HEK293 (cell line): ENCODE data around the gene CST7.
A peak's percentile ranks its signal among the peaks of the same experiment; 100 is the strongest.

Source experiments
- CTCF ChIA-PET: fragments of 350-600 bp; formaldehyde crosslinking; extraction: SDS; loops from one replicate; lab custom pipeline; 2021; ENCODE audit warnings: antibody characterized with exemption; lab: Yijun Ruan, JAX
- POLR2A ChIA-PET: fragments of 300-600 bp; formaldehyde crosslinking; extraction: SDS; loops from one replicate; lab custom pipeline; 2020; ENCODE audit warnings: antibody characterized with exemption, inconsistent platforms; lab: Yijun Ruan, JAX
- H3K27ac ChIP-seq: fragments of 200-500 bp; sonication (Bioruptor generic); 2 replicates; pipeline ENCODE4 v1.5.1; 2014; ENCODE audit warnings: low read depth, low read length, control low read depth, inconsistent platforms; ENCODE audit errors: extremely low read depth
- H3K36me3 ChIP-seq, 2 experiments: fragments of 200-500 bp in 1 of 2; sonication (Bioruptor generic) in 1 of 2; 1 replicate in 1 of 2; 2 replicates in 1 of 2; pipeline ENCODE4 v1.5.1; 2014 to 2017; ENCODE audit warnings: inconsistent platforms in 2 of 2, low read length in 2 of 2; ENCODE audit not compliant: control insufficient read depth in 2 of 2, insufficient read depth in 1 of 2
- H3K4me1 ChIP-seq: fragments of 200-500 bp; sonication (Bioruptor generic); 2 replicates; pipeline ENCODE4 v1.5.1; 2014; ENCODE audit warnings: mild to moderate bottlenecking, low read length, inconsistent platforms; ENCODE audit not compliant: control insufficient read depth, insufficient read depth
- H3K4me3 ChIP-seq: 2 replicates; pipeline ENCODE4 v1.5.1; 2011; ENCODE audit warnings: low read depth, mild to moderate bottlenecking, control low read depth, low read length, moderate library complexity
- H3K9me3 ChIP-seq: fragments of 200-500 bp; sonication (Bioruptor generic); 2 replicates; pipeline ENCODE4 v1.5.1; 2014; ENCODE audit warnings: low read depth, low read length, inconsistent platforms; ENCODE audit not compliant: control insufficient read depth, insufficient read depth
- GLIS1 ChIP-seq: fragments of 450-650 bp; formaldehyde crosslinking; IDR thresholded peaks from 2 replicates; pipeline ENCODE4 v1.5.1; 2016; ENCODE audit warnings: missing biosample characterization, missing genetic modification characterization
- KLF17 ChIP-seq: fragments of 450-650 bp; formaldehyde crosslinking; IDR thresholded peaks from 2 replicates; pipeline ENCODE4 v1.5.1; 2016; ENCODE audit warnings: missing biosample characterization, missing genetic modification characterization
- MEIS1 ChIP-seq: sonication (generic); formaldehyde crosslinking; IDR thresholded peaks from 2 replicates; pipeline ENCODE4 v1.8.1; 2022; ENCODE audit warnings: missing genetic modification reagents, mild to moderate bottlenecking, borderline replicate concordance
- MYNN ChIP-seq: fragments of 450-650 bp; formaldehyde crosslinking; IDR thresholded peaks from 2 replicates; pipeline ENCODE4 v1.5.1; 2016; ENCODE audit warnings: missing biosample characterization, missing genetic modification characterization, borderline replicate concordance
- PRDM10 ChIP-seq: fragments of 450-650 bp; formaldehyde crosslinking; IDR thresholded peaks from 2 replicates; pipeline ENCODE4 v1.5.1; 2016; ENCODE audit warnings: missing biosample characterization, missing genetic modification characterization
- SP7 ChIP-seq: fragments of 450-650 bp; formaldehyde crosslinking; IDR thresholded peaks from 2 replicates; pipeline ENCODE4 v1.5.1; 2016; ENCODE audit warnings: missing biosample characterization, missing genetic modification characterization
- TSHZ1 ChIP-seq: fragments of 450-650 bp; formaldehyde crosslinking; IDR thresholded peaks from 2 replicates; pipeline ENCODE4 v1.5.1; 2016; ENCODE audit warnings: missing biosample characterization, missing genetic modification characterization, borderline replicate concordance
- ZBTB7A ChIP-seq: fragments of 450-650 bp; formaldehyde crosslinking; IDR thresholded peaks from 2 replicates; pipeline ENCODE4 v1.5.1; 2016; ENCODE audit warnings: low read depth, missing biosample characterization, missing genetic modification characterization
- ZFP41 ChIP-seq: fragments of 450-650 bp; formaldehyde crosslinking; IDR thresholded peaks from 2 replicates; pipeline ENCODE4 v1.5.1; 2016; ENCODE audit warnings: missing biosample characterization, missing genetic modification characterization, borderline replicate concordance
- ZIC2 ChIP-seq: fragments of 450-650 bp; formaldehyde crosslinking; IDR thresholded peaks from 2 replicates; pipeline ENCODE4 v1.5.1; 2016; ENCODE audit warnings: missing biosample characterization, missing genetic modification characterization
- ZNF10 ChIP-seq: fragments of 450-650 bp; formaldehyde crosslinking; IDR thresholded peaks from 2 replicates; pipeline ENCODE4 v1.5.1; 2017; ENCODE audit warnings: missing biosample characterization, missing genetic modification characterization
- ZNF362 ChIP-seq: fragments of 450-650 bp; formaldehyde crosslinking; IDR thresholded peaks from 2 replicates; pipeline ENCODE4 v1.5.1; 2016; ENCODE audit warnings: missing biosample characterization, missing genetic modification characterization
- ZNF394 ChIP-seq: fragments of 450-650 bp; formaldehyde crosslinking; IDR thresholded peaks from 2 replicates; pipeline ENCODE4 v1.5.1; 2016; ENCODE audit warnings: missing biosample characterization, missing genetic modification characterization, mild to moderate bottlenecking, moderate library complexity, borderline replicate concordance
- ZNF600 ChIP-seq: fragments of 450-650 bp; formaldehyde crosslinking; IDR thresholded peaks from 2 replicates; pipeline ENCODE4 v1.5.1; 2016; ENCODE audit warnings: missing biosample characterization, missing genetic modification characterization
- ZNF629 ChIP-seq: fragments of 450-650 bp; formaldehyde crosslinking; IDR thresholded peaks from 2 replicates; pipeline ENCODE4 v1.5.1; 2017; ENCODE audit warnings: missing biosample characterization, missing genetic modification characterization
- ZNF654 ChIP-seq: fragments of 450-650 bp; formaldehyde crosslinking; IDR thresholded peaks from 2 replicates; pipeline ENCODE4 v1.5.1; 2016; ENCODE audit warnings: low read depth, missing biosample characterization, missing genetic modification characterization
- ZSCAN30 ChIP-seq: fragments of 450-650 bp; IDR thresholded peaks from 2 replicates; pipeline ENCODE4 v1.5.1; 2018; ENCODE audit warnings: missing biosample characterization, mild to moderate bottlenecking, missing genetic modification characterization, moderate library complexity
- ZXDB ChIP-seq: fragments of 450-650 bp; formaldehyde crosslinking; IDR thresholded peaks from 2 replicates; pipeline ENCODE4 v1.5.1; 2016; ENCODE audit warnings: missing biosample characterization, missing genetic modification characterization

CST7 gene

GRCh38 chr20:24994470-24995368, 45.6 kb downstream of the CST7 start (continued):
- TF ChIP-seq TSHZ1, result peak; percentile 28; the same call in 1 of the 2 replicates
- TF ChIP-seq ZNF629, result no peak
- TF ChIP-seq ZFP41, result no peak
- peak; percentile 41; the same call in 1 of the 2 replicates for TF ChIP-seq SP7 (tag by site-specific recombination)
- 0 out of 2 replicates have a peak, but pooled peaks have one; percentile 28 for TF ChIP-seq ZXDB (tag by site-specific recombination)
- TF ChIP-seq MEIS1, result peak; percentile 65; the same call in 1 of the 2 replicates
- 0 out of 2 replicates have a peak, but pooled peaks have one; percentile 16 for TF ChIP-seq ZNF394 (tag by site-specific recombination)
- TF ChIP-seq ZSCAN30, result 0 out of 2 replicates have a peak, but pooled peaks have one; percentile 9
- TF ChIP-seq ZBTB7A (tag by site-specific recombination), result no peak
- peak; percentile 70; the same call in 1 of the 2 replicates for TF ChIP-seq ZNF362
- 0 out of 2 replicates have a peak, but pooled peaks have one; percentile 49 for TF ChIP-seq KLF17
- peak; percentile 97 for TF ChIP-seq ZNF654 (tag by site-specific recombination)
- TF ChIP-seq ZNF600 (tag by site-specific recombination), result 0 out of 2 replicates have a peak, but pooled peaks have one; percentile 37

- TF ChIP-seq PRDM10 (tag by site-specific recombination) (peak; percentile 94), ZNF10 (tag by site-specific recombination) (no peak), GLIS1 (tag by site-specific recombination) (peak; percentile 84), MYNN (tag by site-specific recombination) (no peak), ZIC2 (tag by site-specific recombination) (peak; percentile 96)
- TF ChIP-seq, all 188 proteins: peak for 3
- Histone ChIP-seq H3K9me3 (no peaks in the 10 kb centered on the region), H3K4me3 (no peak overlapping the region), H3K36me3 (no peaks in the 10 kb centered on the region), H3K4me1 (no peaks in the 10 kb centered on the region), H3K27ac (no peak overlapping the region)
- ChIA-PET POLR2A (no interaction called here), CTCF (interaction anchor here (0.5 to 4.3 kb wide), 14 partner anchors 8 to 1118 kb away, joined by 3 to 70 read pairs (median 4); partner anchors contain the start of gene ENTPD6)
These were observed 46.8 kb downstream of the CST7 start for GRCh38 chr20:24995741-24996448.
